Measurements from ENCODE around the gene DCLK2.

- TF ChIP-seq RCOR1 (IDR thresholded peaks at IDR 0.05; ENCODE audit: low read length) (no peak), CTCF (IDR thresholded peaks at IDR 0.05) (no peak), RAD21 (IDR thresholded peaks at IDR 0.05; ENCODE audit: low read length) (no peak), POLR2AphosphoS5 (IDR thresholded peaks at IDR 0.05; ENCODE audit: low read depth, low read length) (no peak), FOSL2 (IDR thresholded peaks at IDR 0.05; ENCODE audit: borderline replicate concordance, low read depth) (no peak)
These were observed 21.7 kb upstream of the DCLK2 start for GRCh38 chr4:150056569-150056968.

All from SK-N-SH (cell line).